LNCaP clone FGC (cell line): Measurements from ENCODE around the gene POLDIP2.

ENCODE experiments used
- DNase-seq: peaks from one replicate; pipeline ENCODE4 v3.0.0-alpha.2; 2011; ENCODE audit warnings: low read depth
- H3K4me3 ChIP-seq: 2 replicates; pipeline ENCODE4 v1.5.1; 2011; ENCODE audit warnings: mild to moderate bottlenecking, low read depth, low read length, control low read depth
- CTCF ChIP-seq: IDR thresholded peaks from 2 replicates; pipeline ENCODE4 v1.5.1; 2012; ENCODE audit warnings: mild to moderate bottlenecking; ENCODE audit not compliant: control insufficient read depth, insufficient read depth; ENCODE audit errors: extremely low read depth

POLDIP2 gene

GRCh38 chr17:28319598-28319935 is 37.8 kb downstream of the POLDIP2 start:
- TF ChIP-seq CTCF: no peak
- H3K4me3 ChIP-seq: peak overlapping the region; percentile 92
- DNase-seq: no peak

- 0 out of 2 replicates have a peak, but pooled peaks have one; percentile 6 for TF ChIP-seq CTCF
- DNase-seq: peak; percentile 96
- peak within 1 kb of the TSS; percentile 92 for H3K4me3 ChIP-seq
Measured at GRCh38 chr17:28318759-28319597, 38.3 kb downstream of the POLDIP2 start, which contains the start of gene TMEM97. TSS of gene TMEM97 (plus strand) at chr17:28319200. CDS start at chr17:28319240, 40 bp downstream.

- no peak for DNase-seq
- TF ChIP-seq CTCF: no peak
- H3K4me3 ChIP-seq: peak overlapping the region; percentile 92
Measured at GRCh38 chr17:28317966-28318758, 39.2 kb downstream of the POLDIP2 start.

GRCh38 chr17:28317099-28317965 is 40.0 kb downstream of the POLDIP2 start:
- peak overlapping the region; percentile 92 for H3K4me3 ChIP-seq
- no peak for TF ChIP-seq CTCF
- DNase-seq: no peak

GRCh38 chr17:28315846-28316705 is 41.3 kb downstream of the POLDIP2 start:
- TF ChIP-seq CTCF: no peak
- no peak overlapping the region for H3K4me3 ChIP-seq
- no peak for DNase-seq

- H3K4me3 ChIP-seq: no peak overlapping the region
- TF ChIP-seq CTCF: no peak
- no peak for DNase-seq
Measured at GRCh38 chr17:28313841-28314240, 43.5 kb downstream of the POLDIP2 start.
